ENCODE data around the gene TRIM41.
"Not testable (repeated sequence)": the region's sequence is repeated elsewhere in the genome, so short reads cannot be mapped to it uniquely, and the experiment has no call there.

TRIM41 gene

GRCh38 chr5:181212080-181212479, 11.0 kb upstream of the TRIM41 start:
- no peak for DNase-seq

GRCh38 chr5:181212934-181213333, 10.1 kb upstream of the TRIM41 start:
- DNase-seq: no peak

- DNase-seq: not testable (repeated sequence)
Observed at GRCh38 chr5:181214249-181214648, 8.8 kb upstream of the TRIM41 start.

- DNase-seq: no peak
Observed at GRCh38 chr5:181215997-181216989, 6.8 kb upstream of the TRIM41 start.

- no peak for DNase-seq
Observed at GRCh38 chr5:181217111-181217802, 5.8 kb upstream of the TRIM41 start.

- no peak for DNase-seq
Observed at GRCh38 chr5:181217803-181218062, 5.3 kb upstream of the TRIM41 start.

- DNase-seq: no peak
Observed at GRCh38 chr5:181218795-181219124, 4.3 kb upstream of the TRIM41 start.

GRCh38 chr5:181219262-181220177, 3.6 kb upstream of the TRIM41 start:
- DNase-seq: no peak

GRCh38 chr5:181220178-181220515, 2.9 kb upstream of the TRIM41 start:
- no peak for DNase-seq

- no peak for DNase-seq
Observed at GRCh38 chr5:181221105-181221791, 1.8 kb upstream of the TRIM41 start.

GRCh38 chr5:181221792-181222629, 1.1 kb upstream of the TRIM41 start:
- DNase-seq: no peak

GRCh38 chr5:181222630-181223057, 437 bp upstream of the TRIM41 start:
- no peak for DNase-seq

GRCh38 chr5:181223729-181224389, 778 bp downstream of the TRIM41 start:
- DNase-seq: no peak

- DNase-seq: no peak
Observed at GRCh38 chr5:181224390-181225229, 1.5 kb downstream of the TRIM41 start.

GRCh38 chr5:181229996-181230395, 6.9 kb downstream of the TRIM41 start:
- DNase-seq: no peak

GRCh38 chr5:181230551-181230950, 7.5 kb downstream of the TRIM41 start:
- no peak for DNase-seq

GRCh38 chr5:181231432-181231831, 8.4 kb downstream of the TRIM41 start:
- DNase-seq: no peak

- DNase-seq: no peak
Observed at GRCh38 chr5:181232593-181232992, 9.5 kb downstream of the TRIM41 start.

GRCh38 chr5:181233088-181233800, 10.2 kb downstream of the TRIM41 start:
- no peak for DNase-seq

Measured in NCI-H526 treated with DMSO at 0.1 percent for 48 hours (cell line).